ENCODE measurements around the gene ARFGEF3. TPM values are rescaled to one million over a fixed set of nuclear protein-coding genes. Genes with fewer than 3 reads are reported as not detected.

ARFGEF3 gene
- total RNA-seq, 1 experiment from 2014 or later = 0.71 TPM

GRCh38 chr6:138183790-138184134, 22.0 kb downstream of the ARFGEF3 start:
- no TSS peak for BruUV-seq (replicated peaks)
- no peak overlapping the region for H3K27ac ChIP-seq (ENCODE audit: low read depth, low read length, poor library complexity, severe bottlenecking)
- POLR2A ChIA-PET (ENCODE audit: low non-redundant PET) = no interaction called here
- no peak overlapping the region for H3K4me3 ChIP-seq (ENCODE audit: low read depth, low read length, poor library complexity, severe bottlenecking)
- DNase-seq (ENCODE audit: low spot score) = no peak
- intact Hi-C loops (cut with micrococcal nuclease; ENCODE audit: unreplicated experiment) = no loop called here
- CTCF ChIA-PET = no interaction called here
- no peaks in the 10 kb centered on the region for H3K36me3 ChIP-seq (ENCODE audit: insufficient read depth, low read length, poor library complexity, severe bottlenecking)
- H3K4me1 ChIP-seq (ENCODE audit: insufficient read depth, low read length, poor library complexity, severe bottlenecking) = no peaks in the 10 kb centered on the region
- no peaks in the 10 kb centered on the region for H3K27me3 ChIP-seq (replicated peaks; ENCODE audit: insufficient read depth, low read depth, low read length, poor library complexity)
- no peaks in the 10 kb centered on the region for H3K9me3 ChIP-seq (ENCODE audit: low read depth, low read length, poor library complexity, severe bottlenecking)
- TF ChIP-seq EZH2 (IDR thresholded peaks at IDR 0.05; ENCODE audit: borderline replicate concordance, low read depth, low read length, poor library complexity, severe bottlenecking) = no peak
- no peak for TF ChIP-seq CTCF (conservative IDR thresholded peaks at IDR 0.05; ENCODE audit: low read depth, low read length)

- no TSS peak for BruUV-seq (replicated peaks)
- Histone ChIP-seq H3K4me3 (ENCODE audit: low read depth, low read length, poor library complexity, severe bottlenecking) (no peak overlapping the region), H3K36me3 (ENCODE audit: insufficient read depth, low read length, poor library complexity, severe bottlenecking) (no peaks in the 10 kb centered on the region), H3K4me1 (ENCODE audit: insufficient read depth, low read length, poor library complexity, severe bottlenecking) (no peaks in the 10 kb centered on the region), H3K27ac (ENCODE audit: low read depth, low read length, poor library complexity, severe bottlenecking) (no peak overlapping the region), H3K27me3 (replicated peaks; ENCODE audit: insufficient read depth, low read depth, low read length, poor library complexity) (no peaks in the 10 kb centered on the region), H3K9me3 (ENCODE audit: low read depth, low read length, poor library complexity, severe bottlenecking) (no peaks in the 10 kb centered on the region)
- no peak for DNase-seq (ENCODE audit: low spot score)
- POLR2A ChIA-PET (ENCODE audit: low non-redundant PET) = no interaction called here
- CTCF ChIA-PET = no interaction called here
- intact Hi-C loops (cut with micrococcal nuclease; ENCODE audit: unreplicated experiment) = no loop called here
- TF ChIP-seq EZH2 (IDR thresholded peaks at IDR 0.05; ENCODE audit: borderline replicate concordance, low read depth, low read length, poor library complexity, severe bottlenecking) = no peak
- TF ChIP-seq CTCF (conservative IDR thresholded peaks at IDR 0.05; ENCODE audit: low read depth, low read length) = no peak
Observed at GRCh38 chr6:138184230-138184629, 22.5 kb downstream of the ARFGEF3 start.

- intact Hi-C loops (cut with micrococcal nuclease; ENCODE audit: unreplicated experiment) = no loop called here
- Histone ChIP-seq H3K4me1 (ENCODE audit: insufficient read depth, low read length, poor library complexity, severe bottlenecking) (no peaks in the 10 kb centered on the region), H3K36me3 (ENCODE audit: insufficient read depth, low read length, poor library complexity, severe bottlenecking) (no peaks in the 10 kb centered on the region), H3K9me3 (ENCODE audit: low read depth, low read length, poor library complexity, severe bottlenecking) (no peaks in the 10 kb centered on the region), H3K27ac (ENCODE audit: low read depth, low read length, poor library complexity, severe bottlenecking) (no peak overlapping the region), H3K4me3 (ENCODE audit: low read depth, low read length, poor library complexity, severe bottlenecking) (no peak overlapping the region), H3K27me3 (replicated peaks; ENCODE audit: insufficient read depth, low read depth, low read length, poor library complexity) (no peaks in the 10 kb centered on the region)
- ChIA-PET POLR2A (ENCODE audit: low non-redundant PET) (no interaction called here), CTCF (interaction anchor here (0.6 kb wide), 1 partner anchor 1527 kb away, joined by 3 read pairs; no protein-coding TSS in a partner anchor)
- no peak for DNase-seq (ENCODE audit: low spot score)
- TF ChIP-seq EZH2 (IDR thresholded peaks at IDR 0.05; ENCODE audit: borderline replicate concordance, low read depth, low read length, poor library complexity, severe bottlenecking) (no peak), CTCF (conservative IDR thresholded peaks at IDR 0.05; ENCODE audit: low read depth, low read length) (no peak)
- BruUV-seq (replicated peaks) = no TSS peak
Observed at GRCh38 chr6:138187156-138187555, 25.4 kb downstream of the ARFGEF3 start.

Data from A673 (cell line).